ENCODE data around the gene ADM2. TPM values are rescaled to one million over a fixed set of nuclear protein-coding genes. Genes with fewer than 3 reads are reported as not detected.

Gene ADM2
- polyA plus RNA-seq, 6 donors from 2014 or later = 0.08 to 0.86 (median 0.20) TPM; not detected in 3

DNA sequence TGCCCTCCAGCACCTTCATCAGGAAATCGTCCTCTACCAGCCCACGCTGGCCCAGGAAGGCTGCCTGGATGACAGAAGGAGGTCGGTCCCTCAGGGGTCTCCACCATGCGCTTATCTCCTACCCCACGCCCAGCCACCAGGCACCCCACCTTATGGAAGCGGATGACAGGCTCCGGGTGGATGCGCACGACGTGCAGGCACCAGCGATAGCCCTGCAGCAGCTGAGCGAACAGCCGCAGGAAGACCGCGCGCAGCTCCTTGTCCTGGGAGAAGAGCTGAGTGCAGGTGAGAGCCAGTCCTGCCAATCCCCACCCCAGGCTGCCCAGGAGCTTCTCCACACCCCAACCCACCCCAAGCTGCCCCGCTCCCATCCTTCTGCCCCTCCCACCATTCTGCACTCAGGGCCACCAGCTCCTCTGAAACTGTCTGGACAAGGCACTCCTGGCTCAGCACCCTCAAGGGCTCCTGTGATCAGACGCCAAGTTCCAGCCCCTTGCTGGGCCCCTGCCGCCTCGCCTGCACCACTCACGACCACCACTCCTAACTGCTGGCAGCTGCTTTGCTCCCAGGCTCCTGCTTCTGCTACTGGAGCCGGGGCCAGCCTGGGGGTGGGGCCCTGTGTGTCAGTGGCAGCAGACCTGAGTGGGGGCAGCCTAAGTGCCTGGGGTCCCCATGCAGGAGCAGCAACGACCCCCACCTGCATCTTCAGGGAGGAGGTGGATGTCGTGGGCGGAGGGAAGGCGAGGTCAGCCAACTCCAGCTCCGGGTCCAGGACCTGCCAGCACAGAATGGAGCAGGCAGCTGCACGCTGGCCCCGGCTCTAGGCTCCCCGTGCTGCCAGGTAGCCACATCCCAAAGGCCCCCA is 16.0 kb upstream of the ADM2 start:
- ATAC-seq (ENCODE audit: low read depth in 2 of 2) (no peak), DNase-seq (no peak)
- H3K36me3 Mint-ChIP-seq = peaks cover 0 to 22% of the 10 kb centered on the region in 2 donors
- H3K27ac Mint-ChIP-seq = peak overlapping the region in 2 of 6 donors; percentile 9 to 90
- peaks cover 32 to 33% (median 32%) of the 10 kb centered on the region in 3 donors for H3K4me1 Mint-ChIP-seq
- no peaks in the 10 kb centered on the region for H3K27me3 Mint-ChIP-seq
- H3K4me3 Mint-ChIP-seq = no peak overlapping the region
- H3K9me3 Mint-ChIP-seq = no peaks in the 10 kb centered on the region

DNA sequence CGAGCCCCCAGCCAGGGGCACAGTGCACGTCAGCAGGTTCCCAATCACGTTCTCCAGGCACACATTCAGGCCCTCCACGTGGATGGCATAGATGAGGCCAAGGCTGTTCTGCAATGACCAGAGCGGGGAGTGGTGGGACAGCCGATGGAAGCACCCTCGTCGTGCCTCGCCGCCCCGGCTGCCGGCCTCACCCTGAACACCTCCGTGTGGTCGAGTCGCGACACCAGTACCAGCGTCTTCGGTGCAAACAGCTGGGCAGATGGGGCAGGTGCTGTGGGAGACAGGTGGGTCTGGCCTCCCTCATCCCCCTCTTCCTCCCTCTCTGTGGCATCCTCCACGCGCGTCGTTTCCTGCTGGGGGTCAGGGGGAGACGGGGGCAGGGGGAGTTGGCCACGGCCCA is 14.0 kb upstream of the ADM2 start:
- Mint-ChIP-seq H3K27ac (peak overlapping the region in 3 of 6 donors; percentile 36 to 90 (median 90)), H3K27me3 (no peaks in the 10 kb centered on the region), H3K4me1 (peaks cover 45 to 53% (median 50%) of the 10 kb centered on the region in 3 donors), H3K4me3 (no peak overlapping the region), H3K36me3 (peaks cover 0 to 22% of the 10 kb centered on the region in 2 donors), H3K9me3 (no peaks in the 10 kb centered on the region)
- no peak for DNase-seq
- no peak for ATAC-seq (ENCODE audit: low read depth in 2 of 2)

DNA sequence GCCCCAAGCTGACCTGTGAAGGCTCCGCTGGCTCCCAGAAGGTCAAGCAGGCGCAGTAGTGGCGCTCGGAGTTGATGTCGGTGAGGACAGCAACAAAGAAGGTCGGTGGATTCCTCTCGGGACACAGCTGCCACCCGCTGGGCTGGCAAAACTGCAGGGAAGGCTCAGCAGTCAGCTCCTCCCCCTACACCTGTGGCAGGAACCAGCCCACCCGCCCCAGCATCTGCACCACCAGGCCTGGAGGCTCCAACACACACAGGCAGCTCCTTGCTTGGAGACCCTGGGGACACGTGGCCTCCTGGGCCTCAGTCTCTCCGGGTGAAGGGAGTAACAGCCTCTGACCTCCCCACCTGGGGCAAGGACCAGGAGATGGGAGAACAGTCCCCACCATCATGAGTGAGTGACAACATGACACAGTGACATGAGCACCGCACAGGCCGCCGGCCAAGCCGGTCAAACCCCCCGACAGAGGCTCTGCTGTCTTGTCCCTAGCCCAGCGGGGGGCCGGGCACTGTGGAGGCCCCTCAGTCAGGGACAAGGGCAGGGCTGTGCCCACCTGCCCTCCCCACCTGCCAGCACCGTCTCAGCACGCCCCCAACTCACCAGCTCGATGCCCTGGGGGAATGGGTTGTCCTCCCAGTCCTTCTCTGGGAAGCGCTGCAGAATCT is 13.4 kb upstream of the ADM2 start:
- peak overlapping the region in 2 of 8 donors; percentile 41 to 90 for H3K4me3 Mint-ChIP-seq

DNA sequence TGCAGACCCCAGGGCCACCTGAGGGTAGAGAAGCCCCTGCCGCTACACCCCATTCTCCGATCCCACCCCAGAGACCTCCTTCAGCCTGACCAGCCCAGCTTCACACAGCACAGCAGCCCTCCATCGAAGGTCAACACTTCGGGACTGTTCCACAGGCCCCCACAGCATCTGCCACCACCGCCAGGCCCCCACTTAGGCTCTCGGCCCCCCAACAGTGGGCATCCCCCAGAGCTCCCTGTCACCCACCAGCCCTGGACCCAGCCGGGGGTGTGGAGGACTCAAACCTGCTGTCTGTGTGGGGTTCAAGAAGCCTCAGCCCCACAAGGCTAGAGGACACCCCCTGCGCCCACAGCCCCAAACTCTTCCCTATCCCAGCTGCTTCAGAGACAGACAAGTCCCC is 12.7 kb upstream of the ADM2 start:
- no peaks in the 10 kb centered on the region for H3K27me3 Mint-ChIP-seq
- H3K4me3 Mint-ChIP-seq = peak overlapping the region; percentile 56 to 92 (median 89)
- H3K9me3 Mint-ChIP-seq = no peaks in the 10 kb centered on the region
- DNase-seq (no peak), ATAC-seq (ENCODE audit: low read depth in 2 of 2) (no peak)
- peaks cover 54 to 66% (median 62%) of the 10 kb centered on the region in 3 donors for H3K4me1 Mint-ChIP-seq
- peaks cover 0 to 14% of the 10 kb centered on the region in 2 donors for H3K36me3 Mint-ChIP-seq
- H3K27ac Mint-ChIP-seq = peak overlapping the region; percentile 90 to 97 (median 94)

More for the DNA sequence above, 13.4 kb upstream of the ADM2 start:
- Mint-ChIP-seq H3K27ac (peak overlapping the region in 5 of 6 donors; percentile 22 to 97 (median 85)), H3K27me3 (no peaks in the 10 kb centered on the region), H3K36me3 (peaks cover 0 to 20% of the 10 kb centered on the region in 2 donors), H3K9me3 (no peaks in the 10 kb centered on the region), H3K4me1 (peaks cover 49 to 59% (median 55%) of the 10 kb centered on the region in 3 donors)
- ATAC-seq (ENCODE audit: low read depth in 2 of 2) (no peak), DNase-seq (no peak)

GRCh38 chr22:50469377-50470305 is 11.7 kb upstream of the ADM2 start:
- Mint-ChIP-seq H3K4me3 (peak overlapping the region; percentile 69 to 92 (median 89)), H3K27ac (peak overlapping the region; percentile 90 to 97 (median 96)), H3K36me3 (peaks cover 0 to 14% of the 10 kb centered on the region in 2 donors), H3K9me3 (peaks cover 0 to 2% (median 0%) of the 10 kb centered on the region in 7 donors), H3K4me1 (peaks cover 60 to 72% (median 70%) of the 10 kb centered on the region in 3 donors), H3K27me3 (no peaks in the 10 kb centered on the region)
- peak; percentile 95 for DNase-seq
- peak; percentile 79 to 82 for ATAC-seq (ENCODE audit: low read depth in 2 of 2)

- peak; percentile 38 for DNase-seq
- Mint-ChIP-seq H3K9me3 (peaks cover 0 to 2% (median 0%) of the 10 kb centered on the region in 7 donors), H3K36me3 (peaks cover 0 to 14% of the 10 kb centered on the region in 2 donors), H3K27me3 (no peaks in the 10 kb centered on the region), H3K4me1 (peaks cover 60 to 74% (median 70%) of the 10 kb centered on the region in 3 donors), H3K4me3 (peak overlapping the region; percentile 69 to 92 (median 89)), H3K27ac (peak overlapping the region; percentile 90 to 97 (median 96))
- no peak for ATAC-seq (ENCODE audit: low read depth in 2 of 2)
Measured at GRCh38 chr22:50470491-50470890, 10.9 kb upstream of the ADM2 start.

DNA sequence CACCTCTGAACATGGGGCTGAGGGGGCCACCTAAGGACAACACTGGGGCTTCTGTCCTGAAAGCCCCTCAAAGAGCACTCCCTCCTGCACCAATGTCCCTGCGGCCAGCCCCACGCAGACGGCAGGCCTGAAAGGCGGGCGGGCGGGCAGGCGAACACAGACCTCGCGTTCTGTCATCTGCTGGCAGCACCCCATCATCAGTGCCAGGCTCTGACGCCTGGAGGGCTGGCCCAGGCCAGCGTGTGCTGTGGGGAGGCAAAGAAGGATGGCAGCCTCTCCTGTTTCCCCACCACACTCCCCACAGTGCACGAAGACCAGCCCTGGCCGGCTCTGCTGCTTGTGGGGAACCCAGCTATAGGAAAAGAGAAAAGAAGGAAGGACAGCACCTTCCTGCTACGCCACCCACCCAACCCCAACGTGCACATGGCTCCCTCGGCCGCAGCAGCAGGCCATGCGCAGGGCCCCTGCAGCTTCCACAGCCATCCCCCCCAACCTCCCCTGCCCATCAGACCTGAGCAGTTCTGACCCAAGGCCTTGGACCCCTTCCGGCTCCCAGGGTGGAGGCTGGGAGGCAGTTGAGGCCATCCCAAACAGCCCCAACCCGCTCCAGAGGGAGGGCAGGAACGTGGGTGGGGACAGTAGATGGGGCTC is 10.0 kb upstream of the ADM2 start:
- Mint-ChIP-seq H3K36me3 (peaks cover 0 to 9% of the 10 kb centered on the region in 2 donors), H3K27ac (peak overlapping the region in 5 of 6 donors; percentile 47 to 97 (median 92)), H3K9me3 (peaks cover 0 to 2% (median 0%) of the 10 kb centered on the region in 7 donors), H3K4me3 (peak overlapping the region; percentile 66 to 92 (median 88)), H3K27me3 (no peaks in the 10 kb centered on the region), H3K4me1 (peaks cover 58 to 79% (median 70%) of the 10 kb centered on the region in 3 donors)
- ATAC-seq (ENCODE audit: low read depth in 2 of 2) (no peak), DNase-seq (no peak)

DNA sequence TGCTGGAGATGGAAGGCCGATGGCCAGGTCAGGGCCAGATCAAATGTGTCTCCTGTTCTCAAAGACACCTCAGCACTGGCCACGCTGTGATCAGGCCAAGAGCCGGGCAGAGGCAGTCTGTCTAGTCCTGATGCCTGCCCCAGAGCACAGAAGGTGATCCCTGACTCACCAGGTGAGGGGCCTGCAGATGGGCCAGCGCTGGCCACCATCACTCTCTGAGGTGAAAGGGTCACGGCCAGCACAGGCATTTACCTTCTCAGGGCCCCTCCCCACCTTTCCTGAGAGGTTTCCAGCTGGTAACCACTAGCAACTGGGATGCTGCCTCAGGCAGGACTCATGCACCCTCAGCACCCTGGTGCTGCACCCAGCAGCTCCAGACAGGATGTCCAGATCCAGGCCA is 9.4 kb upstream of the ADM2 start:
- H3K36me3 Mint-ChIP-seq = peaks cover 0 to 3% of the 10 kb centered on the region in 2 donors
- no peak for DNase-seq
- H3K4me3 Mint-ChIP-seq = peak overlapping the region; percentile 88 to 95 (median 92)
- peaks cover 0 to 2% (median 0%) of the 10 kb centered on the region in 7 donors for H3K9me3 Mint-ChIP-seq
- H3K27me3 Mint-ChIP-seq = no peaks in the 10 kb centered on the region
- ATAC-seq (ENCODE audit: low read depth in 2 of 2) = no peak
- H3K27ac Mint-ChIP-seq = peak overlapping the region in 4 of 6 donors; percentile 84 to 93 (median 88)
- H3K4me1 Mint-ChIP-seq = peaks cover 54 to 79% (median 70%) of the 10 kb centered on the region in 3 donors

GRCh38 chr22:50473088-50473487 is 8.3 kb upstream of the ADM2 start:
- H3K9me3 Mint-ChIP-seq = peaks cover 0 to 2% (median 0%) of the 10 kb centered on the region in 7 donors
- no peaks in the 10 kb centered on the region for H3K36me3 Mint-ChIP-seq
- H3K4me3 Mint-ChIP-seq = peak overlapping the region; percentile 88 to 95 (median 92)
- peak overlapping the region; percentile 54 to 98 (median 92) for H3K27ac Mint-ChIP-seq
- ATAC-seq (ENCODE audit: low read depth in 2 of 2) (no peak), DNase-seq (peak; percentile 28)
- H3K27me3 Mint-ChIP-seq = no peaks in the 10 kb centered on the region
- peaks cover 53 to 76% (median 66%) of the 10 kb centered on the region in 3 donors for H3K4me1 Mint-ChIP-seq

- Mint-ChIP-seq H3K4me1 (peaks cover 46 to 66% (median 56%) of the 10 kb centered on the region in 3 donors), H3K27me3 (no peaks in the 10 kb centered on the region), H3K9me3 (peaks cover 0 to 2% (median 0%) of the 10 kb centered on the region in 7 donors), H3K27ac (peak overlapping the region in 5 of 6 donors; percentile 36 to 98 (median 90)), H3K36me3 (no peaks in the 10 kb centered on the region), H3K4me3 (peak overlapping the region; percentile 88 to 95 (median 92))
- ATAC-seq (ENCODE audit: low read depth in 2 of 2) = no peak
- DNase-seq = no peak
Measured at GRCh38 chr22:50473855-50474671, 7.3 kb upstream of the ADM2 start.

All from naive B cell (primary cell).